GM18909 (cell line): ENCODE measurements around the gene ABI3BP.

Source experiments
- ATAC-seq: cut with Tn5 transposase; IDR thresholded peaks from one replicate; pipeline ENCODE4 v1.9.1; 2021; ENCODE audit warnings: mild to moderate bottlenecking; ENCODE audit not compliant: unreplicated experiment, poor library complexity

ABI3BP gene

DNA sequence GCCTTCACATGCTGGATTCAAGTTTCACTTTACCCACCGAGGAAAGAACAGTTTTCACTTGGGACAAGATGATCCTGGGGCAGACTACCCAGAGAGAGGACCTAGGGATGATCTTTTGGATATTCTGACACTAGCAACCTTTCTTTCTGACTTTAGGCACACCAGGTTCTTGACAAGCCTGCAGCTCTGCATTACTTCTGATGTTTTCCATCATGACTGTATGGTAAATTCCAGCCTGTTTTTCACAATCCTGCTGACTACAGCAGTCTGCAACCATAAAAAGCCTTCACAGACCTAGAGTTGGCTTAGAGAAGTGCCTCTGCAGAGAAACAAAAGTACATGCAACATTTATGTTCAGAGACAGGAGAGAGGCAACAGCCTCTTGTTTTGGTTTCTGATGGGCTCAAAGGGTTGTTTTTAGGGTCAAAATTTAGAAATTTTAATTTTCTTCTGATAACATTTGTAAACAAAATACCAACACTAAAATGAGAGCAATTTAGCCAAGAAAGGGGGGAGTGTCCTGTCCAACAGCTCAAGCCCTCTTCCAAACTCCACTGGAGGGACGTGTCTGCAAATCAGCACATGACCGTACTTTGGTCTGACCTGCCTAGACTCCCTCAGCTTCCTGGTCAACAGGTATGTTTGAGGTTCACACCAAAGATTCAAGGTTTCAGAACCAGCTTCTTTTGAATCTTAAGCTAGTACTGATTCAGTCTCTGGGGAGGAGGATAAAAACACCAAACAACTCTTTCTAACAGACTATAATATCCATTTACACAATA is 799 bp downstream of the ABI3BP start:
- no peak for ATAC-seq

DNA sequence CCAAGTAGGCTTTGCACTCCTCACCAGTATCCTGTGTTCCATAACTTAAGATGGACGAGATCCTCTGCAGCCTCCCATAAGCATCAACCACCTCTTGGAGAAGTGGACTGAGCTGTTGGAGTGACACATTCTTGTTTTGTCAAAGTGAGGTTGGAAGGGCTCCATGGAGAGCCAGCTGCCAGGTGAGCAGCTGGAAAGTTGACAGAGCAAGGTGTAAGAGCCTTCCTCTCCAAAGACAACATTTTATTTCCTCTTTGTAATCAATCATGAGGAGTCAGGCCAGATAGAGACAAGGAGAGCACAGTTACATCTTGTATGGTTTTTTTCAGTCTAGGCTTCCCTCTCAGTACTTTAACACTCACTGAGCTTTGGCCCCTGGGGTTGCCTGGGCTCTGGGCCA is 5.1 kb downstream of the ABI3BP start:
- ATAC-seq: no peak

DNA sequence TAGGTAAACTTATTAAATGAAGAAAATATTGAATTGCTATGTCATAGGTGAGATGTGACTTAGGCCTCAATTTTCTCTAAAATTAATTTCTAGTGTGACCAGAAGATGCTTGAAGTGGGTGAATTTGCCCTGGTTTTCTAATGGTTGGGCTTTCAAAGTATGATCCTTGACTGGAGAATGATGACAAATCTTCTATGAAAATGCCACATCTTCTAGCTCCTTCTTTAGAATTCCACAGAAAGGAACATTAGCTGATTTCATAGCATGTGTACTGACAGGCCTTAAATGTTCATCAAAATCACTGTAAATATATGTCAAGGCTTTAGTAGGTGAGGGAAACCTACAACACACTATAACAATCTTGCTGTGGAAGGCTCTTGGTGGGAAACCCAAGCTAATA is 8.9 kb downstream of the ABI3BP start:
- no peak for ATAC-seq

DNA sequence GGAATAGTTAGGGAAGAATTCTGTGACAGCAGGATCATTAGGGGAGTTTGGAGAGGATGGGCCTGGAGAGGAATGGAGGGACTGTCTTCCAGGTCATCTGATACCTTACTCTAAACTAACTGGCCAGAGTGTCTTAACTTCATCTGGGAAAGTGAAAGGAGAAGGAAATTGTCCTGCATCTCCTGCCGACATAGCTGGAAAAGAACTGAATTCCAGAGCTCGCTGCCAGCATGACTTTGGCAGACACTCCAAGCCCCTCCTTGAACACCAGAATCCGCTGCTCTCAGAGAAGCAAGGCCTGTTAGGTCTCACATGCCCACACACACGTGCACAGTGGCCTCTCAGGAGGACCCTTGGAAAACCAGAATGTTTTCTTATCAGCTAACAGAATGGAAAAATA is 10.5 kb downstream of the ABI3BP start:
- no peak for ATAC-seq

DNA sequence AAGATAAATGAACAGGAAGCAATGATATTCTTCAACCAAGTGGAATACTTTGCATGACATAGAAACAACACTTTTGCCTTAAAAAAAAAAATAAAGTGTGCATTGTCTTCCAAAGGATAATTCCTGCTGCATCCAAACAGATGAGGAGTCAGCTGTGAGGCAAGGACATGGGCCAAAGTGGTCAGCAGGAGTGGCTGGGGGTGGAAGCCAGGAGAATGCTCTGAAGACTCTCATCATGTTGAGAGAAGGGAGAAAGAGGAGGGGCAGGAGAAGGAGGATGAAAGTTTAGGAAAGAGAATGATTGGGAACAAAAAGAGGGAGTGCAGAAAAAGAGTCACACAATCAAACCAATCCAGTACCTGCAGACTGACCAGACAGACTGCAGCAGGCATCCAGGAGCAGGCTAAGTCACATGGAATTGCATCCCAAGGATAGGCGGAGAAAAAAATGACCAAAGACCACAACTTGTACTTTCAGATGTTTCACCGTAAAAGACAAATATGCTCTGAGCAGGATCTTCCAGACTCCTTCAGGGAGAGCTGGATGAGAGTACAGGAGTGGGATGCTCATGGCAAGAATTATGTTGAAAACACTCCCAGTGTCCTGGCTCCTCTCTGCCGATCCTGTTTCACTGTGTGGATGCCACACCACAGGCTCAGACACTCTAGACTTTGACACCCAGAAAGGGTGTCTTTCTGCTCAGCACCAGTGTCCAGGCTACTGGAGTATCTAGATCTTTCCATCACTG is 11.9 kb downstream of the ABI3BP start:
- no peak for ATAC-seq

GRCh38 chr3:100978011-100978659 is 15.1 kb downstream of the ABI3BP start:
- ATAC-seq: no peak

GRCh38 chr3:100976611-100977010 is 16.6 kb downstream of the ABI3BP start:
- ATAC-seq: no peak

GRCh38 chr3:100975714-100976113 is 17.5 kb downstream of the ABI3BP start:
- no peak for ATAC-seq

DNA sequence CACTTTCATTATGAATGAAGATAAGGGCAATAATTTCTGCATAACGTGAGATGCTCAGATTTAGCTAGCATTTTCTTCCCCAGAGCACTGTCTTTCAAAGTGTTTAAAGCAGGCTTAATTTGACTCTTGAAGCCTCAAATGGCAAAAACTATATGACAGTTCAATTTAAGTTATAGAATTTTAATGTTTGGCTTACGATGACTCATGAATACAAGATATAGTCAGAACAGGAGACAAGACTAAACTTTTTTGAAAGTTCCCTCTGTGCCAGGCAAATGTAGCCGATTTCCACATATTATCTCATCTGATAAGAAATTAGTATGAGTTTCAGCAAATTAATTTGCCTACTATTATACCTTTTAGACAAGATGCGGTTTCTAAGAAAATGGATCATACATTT is 19.6 kb downstream of the ABI3BP start:
- ATAC-seq: no peak

DNA sequence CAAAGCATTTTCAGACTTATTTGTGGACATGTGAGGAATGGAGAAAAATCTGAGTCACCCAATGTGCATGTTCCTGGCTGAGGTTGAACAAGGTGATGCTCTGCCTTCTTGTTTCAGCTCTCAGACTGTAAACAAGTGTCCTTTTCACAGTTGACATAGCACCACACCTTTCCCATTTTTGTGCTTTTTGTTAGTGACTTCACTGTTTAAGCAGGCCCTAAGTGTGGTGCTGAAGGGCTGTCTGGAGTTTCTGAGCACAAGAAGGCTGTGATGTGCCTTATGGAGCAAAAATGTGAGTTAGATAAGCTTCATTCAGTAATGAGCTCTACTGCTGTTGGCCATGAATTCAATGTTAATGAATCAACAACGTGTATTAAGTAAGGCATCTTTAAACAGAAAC is 20.4 kb downstream of the ABI3BP start:
- no peak for ATAC-seq

DNA sequence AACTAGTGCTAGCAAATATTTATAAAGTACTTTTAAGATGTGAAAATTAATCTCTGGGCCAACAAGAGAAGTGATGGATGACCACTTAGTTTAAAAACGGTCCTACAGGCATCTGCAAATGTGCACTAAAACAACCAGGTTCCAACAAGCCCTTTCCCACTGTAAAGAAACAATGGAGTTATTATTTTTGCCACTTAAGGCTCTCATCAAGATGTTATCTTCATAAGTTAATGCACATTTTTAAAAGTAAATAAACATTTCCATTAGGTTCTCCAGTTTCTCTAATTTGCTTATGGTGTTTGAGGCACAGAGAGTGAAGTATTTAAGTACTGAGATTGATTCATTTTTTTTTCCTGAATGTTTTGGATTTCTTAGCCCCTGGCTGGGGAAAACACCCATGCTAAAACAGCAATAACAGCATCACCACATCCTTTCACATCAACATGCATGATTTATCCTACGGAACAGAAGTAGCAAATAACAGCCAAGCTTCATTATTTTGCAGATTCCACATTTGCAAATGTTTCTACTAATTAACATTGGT is 20.8 kb downstream of the ABI3BP start:
- no peak for ATAC-seq

DNA sequence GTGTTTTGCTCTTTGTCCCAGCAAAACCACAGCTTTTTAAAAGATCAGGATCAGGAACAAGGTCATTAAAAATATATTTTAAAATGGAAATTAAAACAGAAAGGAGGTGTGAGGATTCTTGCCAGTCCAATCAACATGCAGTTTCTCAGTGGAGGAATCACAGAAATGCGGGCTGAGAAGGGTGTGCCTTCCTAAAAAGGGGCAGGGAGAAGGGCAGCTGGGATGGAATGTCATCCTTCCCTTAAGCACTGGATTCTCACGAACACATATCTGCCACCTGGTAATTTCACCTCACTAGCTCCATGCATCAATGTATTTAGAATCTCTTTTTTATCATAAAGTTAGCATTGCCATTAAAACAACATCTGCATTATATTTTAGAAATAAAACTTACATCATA is 21.4 kb downstream of the ABI3BP start:
- ATAC-seq: no peak

DNA sequence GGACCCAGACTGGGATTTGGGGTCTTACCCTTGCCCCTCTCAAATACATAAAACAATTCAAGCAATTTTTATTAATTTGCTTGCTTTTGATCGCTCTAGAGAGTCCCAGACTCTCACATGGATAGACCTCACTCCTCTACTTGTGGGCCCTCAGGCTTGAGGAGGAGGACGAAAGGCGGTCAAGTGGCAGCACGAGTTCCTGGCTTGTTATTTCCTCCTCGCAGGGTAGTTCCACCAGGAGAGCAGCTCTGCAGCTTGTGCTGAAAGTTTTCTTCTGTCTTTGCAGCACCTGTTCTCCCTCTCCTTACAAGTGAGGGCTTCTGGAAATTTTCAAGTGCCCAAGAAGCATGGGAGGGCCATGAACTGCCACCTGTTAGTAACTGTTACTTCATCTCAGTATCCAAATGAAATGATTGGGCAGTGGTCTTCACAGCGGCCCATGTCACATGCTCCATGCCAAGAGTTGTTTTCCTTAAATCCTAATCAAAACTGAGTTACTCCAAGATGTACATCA is 22.7 kb downstream of the ABI3BP start:
- ATAC-seq: no peak

- ATAC-seq: no peak
Observed at GRCh38 chr3:100968932-100969906, 24.0 kb downstream of the ABI3BP start.

DNA sequence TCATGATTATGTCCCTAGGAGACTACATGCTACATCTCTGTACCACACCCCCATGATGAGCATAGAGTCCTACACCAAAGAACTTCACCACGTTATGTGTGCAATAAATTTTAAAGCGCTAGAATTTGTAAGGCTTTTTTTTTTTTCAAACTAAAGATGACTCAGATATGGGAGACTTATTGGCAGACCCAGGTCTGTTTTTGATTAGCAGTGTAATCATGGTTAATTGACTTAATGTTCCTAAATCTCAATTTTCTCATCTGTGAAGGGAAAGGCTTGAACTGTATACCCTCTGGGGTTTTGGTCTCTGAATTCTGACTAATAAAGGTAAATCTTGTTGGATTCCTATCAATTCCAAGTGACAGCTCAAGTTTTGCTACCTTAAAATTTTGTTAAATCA is 26.4 kb downstream of the ABI3BP start:
- no peak for ATAC-seq

- no peak for ATAC-seq
Observed at GRCh38 chr3:100966049-100966491, 27.2 kb downstream of the ABI3BP start.

GRCh38 chr3:100963041-100963440 is 30.2 kb downstream of the ABI3BP start:
- no peak for ATAC-seq

- ATAC-seq: no peak
Observed at GRCh38 chr3:100957261-100957986, 35.8 kb downstream of the ABI3BP start.

DNA sequence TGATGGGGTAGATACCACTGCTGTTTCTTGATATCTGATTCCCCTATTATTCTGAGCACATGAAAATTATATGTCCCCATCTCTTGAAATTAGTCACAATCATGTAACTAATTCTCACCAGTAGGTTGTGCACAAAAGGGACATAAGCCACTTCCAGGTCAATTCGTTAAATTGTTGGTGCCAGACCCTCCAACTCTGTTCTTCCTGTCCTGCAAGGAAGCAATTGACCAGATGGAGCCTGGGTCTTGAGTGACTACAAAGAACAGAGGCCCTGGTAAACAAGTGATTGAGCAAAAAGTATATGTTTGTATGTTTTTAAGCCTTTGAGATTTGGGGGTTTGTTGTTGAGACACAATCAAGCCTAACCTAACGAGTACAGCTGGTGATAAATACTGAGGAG is 36.9 kb downstream of the ABI3BP start:
- ATAC-seq: no peak
